Cardiac fibroblast (primary cell): Measurements from ENCODE around the gene INTS2.
"Not testable (repeated sequence)": the region's sequence is repeated elsewhere in the genome, so short reads cannot be mapped to it uniquely, and the experiment has no call there.

ENCODE experiments used
- DNase-seq, 2 donors: peaks; one replicate each; pipeline versions ENCODE4 v3.0.0 to v3.0.0-alpha.2; 2010; ENCODE audit warnings: low read depth in 2 of 2
- H3K4me3 ChIP-seq, 2 donors: replicated peaks in 1 of 2; 1 replicate in 1 of 2; 2 replicates in 1 of 2; pipeline ENCODE4 v1.5.1; 2011; ENCODE audit warnings: low read depth in 2 of 2, low read length in 2 of 2, mild to moderate bottlenecking in 2 of 2, moderate library complexity in 1 of 2
- CTCF ChIP-seq: IDR thresholded peaks from one replicate; pipeline ENCODE4 v1.5.1; 2011; ENCODE audit warnings: low read depth, mild to moderate bottlenecking, low read length, inconsistent platforms

INTS2 gene

DNA sequence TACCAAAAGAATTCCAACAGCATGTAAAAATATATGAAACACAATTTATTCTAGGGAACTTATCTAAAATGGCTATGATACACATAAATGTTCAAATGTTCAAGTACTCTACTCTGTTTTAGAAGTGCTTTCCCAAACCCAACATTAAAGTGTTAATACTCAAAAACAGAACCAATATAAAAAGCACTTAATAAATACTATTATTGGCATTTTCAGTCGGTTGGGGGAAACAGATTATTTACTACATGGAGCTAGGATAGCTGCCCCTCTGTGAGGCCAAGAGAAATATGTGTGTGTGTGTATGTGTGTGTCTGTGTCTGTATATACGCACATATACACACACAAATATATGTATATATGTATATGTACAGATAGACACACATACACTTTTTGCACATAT, 32.4 kb downstream of the INTS2 start:
- TF ChIP-seq CTCF = no peak
- H3K4me3 ChIP-seq = no peak overlapping the region
- DNase-seq = no peak

GRCh38 chr17:61894310-61894709, 33.5 kb downstream of the INTS2 start:
- DNase-seq, H3K4me3 ChIP-seq: not testable (repeated sequence)

- DNase-seq, H3K4me3 ChIP-seq: not testable (repeated sequence)
These were observed 40.0 kb downstream of the INTS2 start for GRCh38 chr17:61887733-61888132.

DNA sequence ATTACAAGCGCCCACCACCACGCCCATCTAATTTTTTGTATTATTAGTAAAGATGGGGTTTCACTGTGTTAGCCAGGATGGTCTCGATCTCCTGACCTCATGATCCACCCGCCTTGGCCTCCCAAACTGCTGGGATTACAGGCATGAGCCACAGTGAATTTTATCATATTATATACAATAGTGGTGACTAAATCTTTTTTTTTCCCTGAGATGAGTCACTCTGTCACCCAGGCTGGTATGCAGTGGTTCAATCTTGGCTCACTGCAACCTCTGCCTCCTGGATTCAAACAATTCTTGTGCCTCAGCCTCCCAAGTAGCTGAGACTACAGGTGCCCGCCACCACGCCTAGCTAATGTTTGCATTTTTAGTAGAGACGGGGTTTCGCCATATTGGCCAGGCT, 41.9 kb downstream of the INTS2 start:
- not testable (repeated sequence) for H3K4me3 ChIP-seq
- DNase-seq = peak in 1 of 2 donors; percentile 60

DNA sequence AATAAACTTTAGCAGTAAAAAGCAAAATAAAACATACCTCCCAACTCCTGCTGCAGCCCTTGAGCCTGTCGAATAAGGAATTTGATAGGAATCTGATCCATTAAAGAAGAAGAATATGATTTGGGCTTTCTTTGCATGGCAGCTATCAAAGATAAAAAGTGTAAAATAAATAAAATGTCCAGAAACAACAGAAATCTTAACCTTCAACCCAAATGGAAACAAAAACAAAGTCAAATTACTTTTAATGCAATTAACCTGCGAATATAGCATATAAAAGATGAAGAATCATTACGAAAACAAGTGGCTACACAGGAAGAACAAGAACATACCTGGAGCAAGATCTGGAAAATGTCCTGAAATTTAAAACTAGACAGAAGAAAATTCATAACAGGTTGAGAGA, 42.9 kb downstream of the INTS2 start:
- H3K4me3 ChIP-seq = no peak overlapping the region
- no peak for DNase-seq
- no peak for TF ChIP-seq CTCF

GRCh38 chr17:61880589-61881102, 47.1 kb downstream of the INTS2 start:
- no peak for DNase-seq
- no peak for TF ChIP-seq CTCF
- H3K4me3 ChIP-seq = no peak overlapping the region

GRCh38 chr17:61878984-61879612, 48.7 kb downstream of the INTS2 start:
- no peak overlapping the region for H3K4me3 ChIP-seq
- DNase-seq = peak in 1 of 2 donors; percentile 5
- TF ChIP-seq CTCF = no peak

GRCh38 chr17:61878520-61878919, 49.3 kb downstream of the INTS2 start:
- TF ChIP-seq CTCF = no peak
- no peak overlapping the region for H3K4me3 ChIP-seq
- DNase-seq = no peak
